Mucosa of descending colon (tissue), 3 donors: Measurements from ENCODE around the gene RBP7. TPM values are rescaled to one million over a fixed set of nuclear protein-coding genes. Genes with fewer than 3 reads are reported as not detected.
"Not testable (repeated sequence)": the region's sequence is repeated elsewhere in the genome, so short reads cannot be mapped to it uniquely, and the experiment has no call there.

ENCODE experiments used
- ATAC-seq: fragments of 200-7000 bp; cut with Tn5 transposase; one replicate; pipeline ENCODE4 v1.9.1; 2020; ENCODE audit warnings: mild to moderate bottlenecking, moderate library complexity
- DNase-seq, 3 donors: peaks; one replicate each; pipeline ENCODE4 v3.0.0-alpha.2; 2020
- H3K36me3 ChIP-seq: fragments of 200-600 bp; one replicate; pipeline ENCODE4 v1.8.0; 2021; ENCODE audit warnings: low read depth, mild to moderate bottlenecking
- H3K4me1 ChIP-seq: fragments of 200-600 bp; one replicate; pipeline ENCODE4 v1.8.0; 2021; ENCODE audit warnings: low read depth, mild to moderate bottlenecking
- H3K4me3 ChIP-seq: fragments of 200-600 bp; one replicate; pipeline ENCODE4 v1.8.0; 2021; ENCODE audit warnings: mild to moderate bottlenecking
- H3K9me3 ChIP-seq: fragments of 200-600 bp; one replicate; pipeline ENCODE4 v1.8.0; 2021; ENCODE audit warnings: mild to moderate bottlenecking
- intact Hi-C, 2 donors: fragments of 100-400 bp; cut with DNase I in 1 of 2; cut with micrococcal nuclease in 1 of 2; formaldehyde crosslinking; loops; one replicate each; pipeline versions ENCODE4 v1.11.0 to v1.11.1; 2022; cut with DNase I, micrococcal nuclease
- total RNA-seq, 3 donors: library from RNA; stranded (reverse); fragmentation: NEBNext Ultra II Directional in 2 of 3; extraction: Animal tissue kit (Norgen Biotek cat#: 25700) in 2 of 3; gene quantifications; one replicate each; pipeline versions ENCODE4 v1.2.1 to v1.2.4, GENCODE V29; 2021 to 2023
- TF ChIP-seq, protein P1 (sequence below): fragments of 200-600 bp; IDR thresholded peaks from one replicate; pipeline ENCODE4 v1.8.0; 2022; ENCODE audit warnings: antibody characterized with exemption, mild to moderate bottlenecking
- donor health status: DM: no; HTN: no; CAD: no; lungs with moderate emphysema.
- donor health status: DM: no; HTN: no; CAD: no.
- donor health status: DM: no; HTN: yes; CAD: no.

RBP7 gene
- total RNA-seq, 3 donors from 2014 or later = 0.69 to 4.1 (median 1.7) TPM

DNA sequence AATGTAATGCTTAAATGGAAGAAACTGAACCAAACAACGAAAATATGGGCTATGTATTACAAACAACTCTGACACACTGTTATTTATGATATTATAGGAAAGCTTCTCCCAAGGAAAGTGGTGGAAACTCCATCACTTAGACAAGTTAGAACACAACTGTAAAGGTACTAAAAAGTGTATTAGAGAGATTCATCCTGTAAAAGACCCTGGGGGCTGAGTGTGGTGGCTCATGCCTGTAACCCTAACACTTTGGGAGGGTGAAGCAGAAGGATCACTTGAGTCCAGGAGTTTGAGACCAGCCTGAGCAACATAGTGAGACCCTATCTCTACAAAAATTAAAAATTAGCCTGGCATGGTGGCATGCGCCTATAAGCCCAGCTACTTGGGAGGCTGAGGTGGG, 28.3 kb downstream of the RBP7 start:
- no peaks in the 10 kb centered on the region for H3K36me3 ChIP-seq
- no peak overlapping the region for H3K4me3 ChIP-seq
- no peaks in the 10 kb centered on the region for H3K9me3 ChIP-seq
- TF ChIP-seq, protein P1, sequence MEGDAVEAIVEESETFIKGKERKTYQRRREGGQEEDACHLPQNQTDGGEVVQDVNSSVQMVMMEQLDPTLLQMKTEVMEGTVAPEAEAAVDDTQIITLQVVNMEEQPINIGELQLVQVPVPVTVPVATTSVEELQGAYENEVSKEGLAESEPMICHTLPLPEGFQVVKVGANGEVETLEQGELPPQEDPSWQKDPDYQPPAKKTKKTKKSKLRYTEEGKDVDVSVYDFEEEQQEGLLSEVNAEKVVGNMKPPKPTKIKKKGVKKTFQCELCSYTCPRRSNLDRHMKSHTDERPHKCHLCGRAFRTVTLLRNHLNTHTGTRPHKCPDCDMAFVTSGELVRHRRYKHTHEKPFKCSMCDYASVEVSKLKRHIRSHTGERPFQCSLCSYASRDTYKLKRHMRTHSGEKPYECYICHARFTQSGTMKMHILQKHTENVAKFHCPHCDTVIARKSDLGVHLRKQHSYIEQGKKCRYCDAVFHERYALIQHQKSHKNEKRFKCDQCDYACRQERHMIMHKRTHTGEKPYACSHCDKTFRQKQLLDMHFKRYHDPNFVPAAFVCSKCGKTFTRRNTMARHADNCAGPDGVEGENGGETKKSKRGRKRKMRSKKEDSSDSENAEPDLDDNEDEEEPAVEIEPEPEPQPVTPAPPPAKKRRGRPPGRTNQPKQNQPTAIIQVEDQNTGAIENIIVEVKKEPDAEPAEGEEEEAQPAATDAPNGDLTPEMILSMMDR = no peak
- intact Hi-C loops = no loop called here
- no peaks in the 10 kb centered on the region for H3K4me1 ChIP-seq
- DNase-seq (no peak), ATAC-seq (no peak)

- intact Hi-C loops = no loop called here
- Histone ChIP-seq H3K9me3 (no peaks in the 10 kb centered on the region), H3K4me1 (peaks cover under 1% of the 10 kb centered on the region), H3K4me3 (no peak overlapping the region), H3K36me3 (no peaks in the 10 kb centered on the region)
- TF ChIP-seq, protein P1 = no peak
- no peak for ATAC-seq
- DNase-seq = no peak
These were observed 30.0 kb downstream of the RBP7 start for GRCh38 chr1:10027027-10027426.

GRCh38 chr1:10028956-10029500, 32.0 kb downstream of the RBP7 start:
- DNase-seq, H3K4me1 ChIP-seq, H3K36me3 ChIP-seq, intact Hi-C loops, H3K9me3 ChIP-seq, H3K4me3 ChIP-seq, ATAC-seq: not testable (repeated sequence)

- Histone ChIP-seq H3K4me3 (no peak overlapping the region), H3K36me3 (no peaks in the 10 kb centered on the region), H3K9me3 (no peaks in the 10 kb centered on the region), H3K4me1 (peaks cover 20% of the 10 kb centered on the region)
- TF ChIP-seq, protein P1 = no peak
- intact Hi-C loops = no loop called here
- no peak for DNase-seq
- no peak for ATAC-seq
These were observed 34.4 kb downstream of the RBP7 start for GRCh38 chr1:10031461-10031860.

- peak; percentile 99 for DNase-seq
- TF ChIP-seq, protein P1 = peak; percentile 78
- Histone ChIP-seq H3K36me3 (no peaks in the 10 kb centered on the region), H3K9me3 (no peaks in the 10 kb centered on the region), H3K4me1 (peaks cover 20% of the 10 kb centered on the region), H3K4me3 (peak within 1 kb of the TSS; percentile 79)
- intact Hi-C loops = no loop called here
- ATAC-seq = peak; percentile 99
These were observed 35.7 kb downstream of the RBP7 start, which contains the start of gene UBE4B for GRCh38 chr1:10032590-10033358. UBE4B (plus strand) TSS chr1:10032958; CDS start chr1:10033671, 713 bp downstream.

DNA sequence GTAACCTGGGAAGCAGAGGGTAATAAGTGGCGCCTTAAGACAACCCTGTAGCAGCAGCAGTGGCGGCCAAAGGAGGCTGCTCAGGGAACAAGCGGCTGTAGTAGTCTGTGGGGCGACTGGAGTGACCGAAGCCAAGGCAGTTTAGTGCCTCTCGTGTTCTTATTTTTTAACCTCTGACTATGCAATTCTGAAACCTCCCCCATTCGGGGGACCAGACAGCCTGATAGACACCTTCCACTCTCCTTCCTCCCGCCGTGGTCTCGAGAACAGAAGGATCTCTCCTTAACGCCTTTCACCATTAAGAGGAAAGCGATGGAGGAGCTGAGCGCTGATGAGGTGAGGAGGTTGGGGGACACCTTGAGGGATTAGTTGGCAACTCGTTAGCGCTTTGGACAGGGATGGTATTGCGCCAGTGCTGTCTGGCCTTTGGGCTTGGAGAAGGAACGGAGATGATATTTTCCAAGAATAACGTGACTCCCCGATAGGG, 36.4 kb downstream of the RBP7 start:
- Histone ChIP-seq H3K9me3 (no peaks in the 10 kb centered on the region), H3K36me3 (no peaks in the 10 kb centered on the region), H3K4me3 (peak overlapping the region; percentile 79), H3K4me1 (peaks cover 20% of the 10 kb centered on the region)
- intact Hi-C loops = no loop called here
- ATAC-seq (peak; percentile 51), DNase-seq (peak in 1 of 3 donors; percentile 33)
- TF ChIP-seq, protein P1 = no peak
